Measurements from ENCODE around the gene ENDOV. TPM values are rescaled to one million over a fixed set of nuclear protein-coding genes. Genes with fewer than 3 reads are reported as not detected.

ENDOV gene
- total and polyA plus RNA-seq, 2 of the 13 experiments (the other 11 are each of a cell fraction or from before 2014, with no cell fraction given) = 15.1 to 17.1 TPM

- Histone ChIP-seq H3K79me2 (ENCODE audit: insufficient read depth, low read length) (no peaks in the 10 kb centered on the region), H3K4me2 (ENCODE audit: low read depth, low read length) (no peak overlapping the region), H3K4me1 (ENCODE audit: insufficient read depth, low read length) (no peaks in the 10 kb centered on the region), H3K27me3 (ENCODE audit: control insufficient read depth in 1 of 2, insufficient read depth in 2 of 2, low read length in 2 of 2) (no peaks in the 10 kb centered on the region), H3K36me3 (replicated peaks in 1 of 2; ENCODE audit: control insufficient read depth in 1 of 2, insufficient read depth in 2 of 2, low read length in 2 of 2) (no peaks in the 10 kb centered on the region), H3K4me3 (replicated peaks in 1 of 3; ENCODE audit: insufficient read depth in 1 of 3, low read depth in 2 of 3, low read length in 3 of 3) (no peak overlapping the region), H3K9ac (ENCODE audit: insufficient read depth, low read depth, low read length) (no peak overlapping the region), H4K20me1 (ENCODE audit: insufficient read depth, low read length) (no peaks in the 10 kb centered on the region; the same call in 1 of the 2 replicates), H3K9me3 (ENCODE audit: low read length) (no peaks in the 10 kb centered on the region), H2AFZ (ENCODE audit: low read length) (no peak overlapping the region), H3K27ac (ENCODE audit: extremely low read length, insufficient read depth, low read length) (no peak overlapping the region)
- ChIA-PET POLR2A (interaction anchor here (1.0 to 1.2 kb wide), 2 partner anchors 27 to 544 kb away, joined by 4 to 8 read pairs; no protein-coding TSS in a partner anchor), CTCF (ENCODE audit: low intra/inter-chr PET ratio, low total read pairs) (interaction anchor here (1.5 to 5.9 kb wide), 4 partner anchors 85 to 554 kb away, joined by 4 to 114 read pairs (median 8); no protein-coding TSS in a partner anchor)
- no peak for FAIRE-seq
- intact Hi-C loops (cut with micrococcal nuclease; ENCODE audit: unreplicated experiment) (loop anchor here (1.0 to 5.0 kb wide), 4 partner anchors 84 to 550 kb away; no protein-coding TSS in a partner anchor), in situ Hi-C loops (cut with HindIII; ENCODE audit: extremely low pct_ligation_motif_present, low pct_unique_long_range_greater_than_20kb) (loop anchor here (5.0 kb wide), 3 partner anchors 80 to 555 kb away; no protein-coding TSS in a partner anchor)
- no TSS peak for BruUV-seq (replicated peaks)
- WGBS (ENCODE audit: low lambda C conversion rate) = 89% methylated on average over 22 of the region's 27 CpGs
- ATAC-seq = no peak
- no peak for DNase-seq (ENCODE audit: low spot score)
- TF ChIP-seq THAP7 (CRISPR knock-in tag; IDR thresholded peaks at IDR 0.05) = no peak
- no peak for TF ChIP-seq ZBTB3 (CRISPR knock-in tag; IDR thresholded peaks at IDR 0.05; ENCODE audit: borderline replicate concordance, low read depth)
- no peak for TF ChIP-seq ZNF275 (CRISPR knock-in tag; IDR thresholded peaks at IDR 0.05; ENCODE audit: borderline replicate concordance)
- no peak for TF ChIP-seq MTA1 (CRISPR knock-in tag; IDR thresholded peaks at IDR 0.05; ENCODE audit: borderline replicate concordance)
- TF ChIP-seq ZNF574 (CRISPR knock-in tag; IDR thresholded peaks at IDR 0.05) = no peak
- no peak for TF ChIP-seq CBX2 (IDR thresholded peaks at IDR 0.05; ENCODE audit: low read depth, low read length)
- no peak for TF ChIP-seq CBX2 (CRISPR knock-in tag; IDR thresholded peaks at IDR 0.05; ENCODE audit: low read depth)
- 0 out of 2 replicates have a peak, but pooled peaks have one; percentile 9 for TF ChIP-seq ZNF567 (CRISPR knock-in tag; IDR thresholded peaks at IDR 0.05; ENCODE audit: borderline replicate concordance)
- TF ChIP-seq ZNF564 (CRISPR knock-in tag; IDR thresholded peaks at IDR 0.05) = no peak
- TF ChIP-seq PRPF4 (IDR thresholded peaks at IDR 0.05; ENCODE audit: low read depth, low read length, poor library complexity, severe bottlenecking) = no peak
- TF ChIP-seq HMGXB3 (CRISPR knock-in tag; IDR thresholded peaks at IDR 0.05; ENCODE audit: borderline replicate concordance) = no peak
- no peak for TF ChIP-seq ZNF75D (CRISPR knock-in tag; IDR thresholded peaks at IDR 0.05; ENCODE audit: borderline replicate concordance)
Measured at GRCh38 chr17:80427366-80428282, 12.7 kb downstream of the ENDOV start.
